Transverse colon (tissue), 4 donors: ENCODE measurements around the gene RRAD. TPM values are rescaled to one million over a fixed set of nuclear protein-coding genes. Genes with fewer than 3 reads are reported as not detected.
A peak's percentile ranks its signal among the peaks of the same experiment; 100 is the strongest.

Source experiments
- DNase-seq: peaks from one replicate; pipeline ENCODE4 v3.0.0-alpha.2; 2019
- H3K27ac ChIP-seq, 4 donors: fragments of 200-600 bp; sonication (generic); 2 replicates each; pipeline ENCODE4 v1.5.1; 2016 to 2018; ENCODE audit warnings: inconsistent platforms in 4 of 4
- H3K27me3 ChIP-seq: fragments of 200-600 bp; sonication (generic); 2 replicates; pipeline ENCODE4 v1.5.1; 2017; ENCODE audit warnings: inconsistent platforms
- H3K36me3 ChIP-seq, 4 donors: fragments of 200-600 bp; sonication (generic); 2 replicates each; pipeline ENCODE4 v1.5.1; 2017 to 2019; ENCODE audit warnings: inconsistent platforms in 4 of 4
- H3K4me1 ChIP-seq, 4 donors: fragments of 200-600 bp; sonication (generic); 2 replicates each; pipeline ENCODE4 v1.5.1; 2017 to 2020; ENCODE audit warnings: inconsistent platforms in 4 of 4
- H3K4me3 ChIP-seq, 4 donors: fragments of 200-600 bp; sonication (generic); 1 replicate in 1 of 4; 2 replicates in 3 of 4; pipeline versions ENCODE4 v1.5.1 to v1.6.1; 2017 to 2019; ENCODE audit warnings: inconsistent platforms in 4 of 4
- H3K9me3 ChIP-seq, 2 donors: fragments of 200-600 bp; sonication (generic); 2 replicates each; pipeline ENCODE4 v1.5.1; 2017 to 2019; ENCODE audit warnings: inconsistent platforms in 2 of 2
- EP300 ChIP-seq: sonication (generic); formaldehyde crosslinking; IDR thresholded peaks from one replicate; pipeline ENCODE4 v1.6.1; 2017; ENCODE audit warnings: antibody characterized with exemption, low read depth
- POLR2A ChIP-seq: fragments of 450-650 bp; IDR thresholded peaks from one replicate; pipeline ENCODE4 v1.6.1; 2016; ENCODE audit warnings: antibody characterized with exemption, mild to moderate bottlenecking, moderate library complexity
- POLR2AphosphoS5 ChIP-seq, 3 donors: sonication (generic); formaldehyde crosslinking; IDR thresholded peaks; one replicate each; pipeline ENCODE4 v1.6.1; 2016; ENCODE audit warnings: antibody characterized with exemption in 3 of 3
- WGBS, 2 donors: methylation state at CpG; one replicate each; pipeline ENCODE4 v1.1.5; 2018; ENCODE audit warnings: low coverage in 1 of 2; 5-methylcytosine and 5-hydroxymethylcytosine counted together
- in situ Hi-C, 4 donors: fragments of 200-750 bp; cut with MboI; loops; one replicate each; pipeline versions ENCODE4 v1.15.0 to v1.15.1; 2017; ENCODE audit warnings: low sequenced_read_pairs in 3 of 4, low pct_ligation_motif_present in 1 of 4, low pct_unique_long_range_greater_than_20kb in 1 of 4
- intact Hi-C: fragments of 100-400 bp; cut with DNase I; formaldehyde crosslinking; loops from one replicate; pipeline ENCODE4 v1.15.1; 2023; ENCODE audit warnings: low total_unique reads
- total RNA-seq, 4 donors: library from RNA; depleted of rRNA; stranded (reverse); fragments of >200 nt; gene quantifications; one replicate each; pipeline ENCODE4 v1.1.0, GENCODE V29; 2016
- TF ChIP-seq, protein P1 (sequence below), 5 experiments: fragments of 200-600 bp in 3 of 5; fragments of 450-650 bp in 2 of 5; sonication (generic) in 3 of 5; IDR thresholded peaks; 1 replicate in 2 of 5; 2 replicates in 3 of 5; pipeline ENCODE4 v1.5.1; 2016 to 2017; ENCODE audit warnings: antibody characterized with exemption in 5 of 5, inconsistent platforms in 3 of 5, mild to moderate bottlenecking in 2 of 5, moderate library complexity in 1 of 5

The RRAD gene
- total RNA-seq, 4 donors from 2014 or later: 3.5 to 15.3 (median 4.2) TPM; not detected in 1

DNA sequence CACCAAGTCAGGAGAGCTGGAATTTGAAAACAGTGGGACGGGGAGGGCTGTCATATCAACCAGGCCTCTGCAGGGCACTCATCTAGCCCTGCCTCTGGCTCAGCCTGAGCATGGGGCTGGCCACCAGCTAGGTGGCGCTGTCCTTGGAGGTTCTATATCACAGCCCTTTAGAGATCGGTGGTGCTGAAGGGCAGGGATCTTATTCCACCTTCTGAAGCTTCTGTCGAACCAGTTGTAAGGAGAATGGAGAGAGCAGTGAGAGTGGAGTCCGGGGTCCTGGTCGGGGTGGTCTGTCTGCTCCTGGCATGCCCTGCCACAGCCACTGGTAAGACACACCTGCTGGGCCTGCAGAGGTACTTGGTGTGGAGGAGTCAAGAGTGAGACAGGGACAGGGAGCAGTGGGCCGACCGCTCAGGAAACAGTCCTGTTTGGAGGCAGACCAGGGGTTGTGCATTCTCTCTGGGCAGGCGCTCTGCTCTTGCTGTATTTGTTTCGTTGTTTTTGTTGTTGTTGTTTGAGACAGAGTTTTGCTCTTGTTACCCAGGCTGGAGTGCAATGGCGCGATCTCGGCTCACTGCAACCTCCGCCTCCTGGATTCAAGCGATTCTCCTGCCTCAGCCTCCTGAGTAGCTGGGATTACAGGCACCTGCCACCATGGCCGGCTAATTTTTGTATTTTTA lies 35.9 kb upstream of the RRAD start, which contains the start of gene CES3:
Gene CES3 (plus strand): TSS at position 202 of the 680 bp plus-strand sequence. CDS start 42 bp downstream, at position 244.
- Histone ChIP-seq H3K27me3 (no peaks in the 10 kb centered on the region), H3K36me3 (no peaks in the 10 kb centered on the region), H3K4me1 (peaks cover 0 to 53% (median 31%) of the 10 kb centered on the region in 4 donors), H3K9me3 (no peaks in the 10 kb centered on the region), H3K27ac (peak within 1 kb of the TSS; percentile 81 to 88 (median 82)), H3K4me3 (peak within 1 kb of the TSS in 3 of 4 donors; percentile 25 to 45 (median 33))
- intact Hi-C loops (no loop called here), in situ Hi-C loops (loop anchor here in 2 of 4 donors (25.0 kb wide), 2 partner anchors 201 to 426 kb away; partner anchors contain the start of genes B3GNT9 (in 1 of the 2), FBXL8 (in 1 of the 2), HSF4 (in 1 of the 2) and NOL3 (in 1 of the 2))
- peak; percentile 89 for DNase-seq
- 41% methylated on average over 16 of the region's 16 CpGs; no CpG with 5 or more reads in 1 of the 2 donors for WGBS, 2 donors
- peak; percentile 71 for TF ChIP-seq POLR2A
- TF ChIP-seq POLR2AphosphoS5 (IDR thresholded peaks at IDR 0.05): peak; percentile 50 to 86 (median 53)
- TF ChIP-seq, protein P1, sequence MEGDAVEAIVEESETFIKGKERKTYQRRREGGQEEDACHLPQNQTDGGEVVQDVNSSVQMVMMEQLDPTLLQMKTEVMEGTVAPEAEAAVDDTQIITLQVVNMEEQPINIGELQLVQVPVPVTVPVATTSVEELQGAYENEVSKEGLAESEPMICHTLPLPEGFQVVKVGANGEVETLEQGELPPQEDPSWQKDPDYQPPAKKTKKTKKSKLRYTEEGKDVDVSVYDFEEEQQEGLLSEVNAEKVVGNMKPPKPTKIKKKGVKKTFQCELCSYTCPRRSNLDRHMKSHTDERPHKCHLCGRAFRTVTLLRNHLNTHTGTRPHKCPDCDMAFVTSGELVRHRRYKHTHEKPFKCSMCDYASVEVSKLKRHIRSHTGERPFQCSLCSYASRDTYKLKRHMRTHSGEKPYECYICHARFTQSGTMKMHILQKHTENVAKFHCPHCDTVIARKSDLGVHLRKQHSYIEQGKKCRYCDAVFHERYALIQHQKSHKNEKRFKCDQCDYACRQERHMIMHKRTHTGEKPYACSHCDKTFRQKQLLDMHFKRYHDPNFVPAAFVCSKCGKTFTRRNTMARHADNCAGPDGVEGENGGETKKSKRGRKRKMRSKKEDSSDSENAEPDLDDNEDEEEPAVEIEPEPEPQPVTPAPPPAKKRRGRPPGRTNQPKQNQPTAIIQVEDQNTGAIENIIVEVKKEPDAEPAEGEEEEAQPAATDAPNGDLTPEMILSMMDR (IDR thresholded peaks at IDR 0.05): peak; percentile 58 to 93 (median 78)
- no peak for TF ChIP-seq EP300

DNA sequence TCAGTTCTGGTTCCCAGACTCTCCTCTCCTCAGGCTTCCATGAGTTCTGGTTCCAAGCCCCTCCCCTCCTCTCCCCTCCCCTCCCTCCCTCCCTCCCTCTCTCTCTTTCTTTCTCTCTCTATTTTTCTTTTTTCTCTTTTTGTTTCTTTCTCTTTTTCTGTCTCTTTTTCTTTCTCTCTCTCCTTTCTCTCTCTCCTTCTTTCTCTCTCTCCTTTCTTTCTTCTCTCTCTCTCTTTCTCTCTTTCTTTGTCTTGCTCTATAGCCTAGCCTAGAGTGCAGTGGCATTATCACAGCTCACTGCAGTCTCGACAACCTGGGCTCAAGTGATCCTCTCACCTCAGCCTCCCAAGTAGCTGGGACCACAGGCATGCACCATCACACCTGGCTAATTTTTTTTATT lies 34.9 kb upstream of the RRAD start:
- no peak for DNase-seq
- 85 to 89% methylated on average over 1 of the region's 1 CpG for WGBS, 2 donors
- TF ChIP-seq, protein P1 (IDR thresholded peaks at IDR 0.05): no peak
- H3K27ac ChIP-seq: peak overlapping the region; percentile 52 to 88 (median 82)
- H3K27me3 ChIP-seq: no peaks in the 10 kb centered on the region
- no peak overlapping the region for H3K4me3 ChIP-seq
- no peaks in the 10 kb centered on the region for H3K36me3 ChIP-seq
- in situ Hi-C loops: loop anchor here in 2 of 4 donors (25.0 kb wide), 2 partner anchors 202 to 427 kb away; partner anchors contain the start of genes B3GNT9 (in 1 of the 2), FBXL8 (in 1 of the 2), HSF4 (in 1 of the 2) and NOL3 (in 1 of the 2)
- peaks cover 0 to 60% (median 37%) of the 10 kb centered on the region in 4 donors for H3K4me1 ChIP-seq
- no peaks in the 10 kb centered on the region for H3K9me3 ChIP-seq
- intact Hi-C loops: no loop called here

- TF ChIP-seq POLR2AphosphoS5 (IDR thresholded peaks at IDR 0.05) (no peak), POLR2A (no peak), EP300 (no peak)
- TF ChIP-seq, protein P1 (IDR thresholded peaks at IDR 0.05): no peak
- in situ Hi-C loops (loop anchor here in 2 of 4 donors (25.0 kb wide), 2 partner anchors 203 to 428 kb away; partner anchors contain the start of genes B3GNT9 (in 1 of the 2), FBXL8 (in 1 of the 2), HSF4 (in 1 of the 2) and NOL3 (in 1 of the 2)), intact Hi-C loops (no loop called here)
- no peak for DNase-seq
- no peaks in the 10 kb centered on the region for H3K27me3 ChIP-seq
- H3K9me3 ChIP-seq: no peaks in the 10 kb centered on the region
- H3K4me1 ChIP-seq: peaks cover 0 to 66% (median 41%) of the 10 kb centered on the region in 4 donors
- H3K4me3 ChIP-seq: no peak overlapping the region
- no peaks in the 10 kb centered on the region for H3K36me3 ChIP-seq
- 30 to 51% methylated on average over 2 to 5 of the region's 5 CpGs for WGBS, 2 donors
- H3K27ac ChIP-seq: peak overlapping the region; percentile 52 to 88 (median 82)
Measured at GRCh38 chr16:66959704-66960161, 34.4 kb upstream of the RRAD start.
